ENCODE measurements around the gene GNE.
"Not testable (repeated sequence)": the region's sequence is repeated elsewhere in the genome, so short reads cannot be mapped to it uniquely, and the experiment has no call there.

The GNE gene, protein sequence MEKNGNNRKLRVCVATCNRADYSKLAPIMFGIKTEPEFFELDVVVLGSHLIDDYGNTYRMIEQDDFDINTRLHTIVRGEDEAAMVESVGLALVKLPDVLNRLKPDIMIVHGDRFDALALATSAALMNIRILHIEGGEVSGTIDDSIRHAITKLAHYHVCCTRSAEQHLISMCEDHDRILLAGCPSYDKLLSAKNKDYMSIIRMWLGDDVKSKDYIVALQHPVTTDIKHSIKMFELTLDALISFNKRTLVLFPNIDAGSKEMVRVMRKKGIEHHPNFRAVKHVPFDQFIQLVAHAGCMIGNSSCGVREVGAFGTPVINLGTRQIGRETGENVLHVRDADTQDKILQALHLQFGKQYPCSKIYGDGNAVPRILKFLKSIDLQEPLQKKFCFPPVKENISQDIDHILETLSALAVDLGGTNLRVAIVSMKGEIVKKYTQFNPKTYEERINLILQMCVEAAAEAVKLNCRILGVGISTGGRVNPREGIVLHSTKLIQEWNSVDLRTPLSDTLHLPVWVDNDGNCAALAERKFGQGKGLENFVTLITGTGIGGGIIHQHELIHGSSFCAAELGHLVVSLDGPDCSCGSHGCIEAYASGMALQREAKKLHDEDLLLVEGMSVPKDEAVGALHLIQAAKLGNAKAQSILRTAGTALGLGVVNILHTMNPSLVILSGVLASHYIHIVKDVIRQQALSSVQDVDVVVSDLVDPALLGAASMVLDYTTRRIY

DNA sequence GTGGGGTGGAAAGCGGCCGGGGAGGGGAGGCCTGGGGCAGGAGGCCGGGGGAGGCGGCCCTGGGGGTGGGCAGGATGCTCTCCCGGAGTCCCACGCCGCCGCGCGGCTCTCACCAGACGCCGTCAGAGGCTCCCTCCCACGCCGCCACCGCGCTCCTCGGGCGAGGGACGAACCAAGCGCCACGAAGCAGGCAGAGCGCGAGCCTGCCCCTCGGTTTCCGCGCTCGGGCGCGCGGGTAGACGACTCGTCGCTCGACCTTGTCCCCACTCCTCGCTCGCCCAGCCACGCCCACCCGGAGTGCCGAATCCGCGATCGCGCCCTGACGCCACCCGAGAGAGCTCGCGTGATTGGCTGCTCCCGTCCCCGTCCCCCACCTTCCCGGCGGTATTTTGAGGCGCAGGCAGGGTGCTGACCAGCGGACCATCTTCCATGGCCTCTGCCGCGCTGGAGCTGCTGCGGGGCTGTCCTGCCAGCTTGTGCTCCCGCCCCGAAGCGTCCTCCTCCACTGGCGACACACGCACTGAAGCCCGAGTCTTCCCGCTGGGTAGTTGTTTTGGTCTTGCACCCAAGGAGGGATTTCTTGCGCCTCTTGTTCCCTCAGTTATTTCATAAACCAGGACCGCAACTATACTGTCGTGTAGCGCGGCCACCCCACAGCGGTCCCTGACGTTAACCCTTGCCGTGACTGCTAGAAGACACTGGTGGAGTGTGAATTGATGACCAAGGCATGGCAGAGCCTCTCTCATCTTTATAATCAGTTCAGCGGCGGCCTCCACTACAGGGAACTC lies at the start of gene GNE:
GNE (minus strand) TSS at position 241 of the 788 bp plus-strand sequence. CDS start 9,093 bp downstream, outside the sequence.
- no peak within 1 kb of the TSS; the same call in 1 of the 2 replicates for H3K27ac ChIP-seq (ENCODE audit: low read depth, low read length)
- peak within 1 kb of the TSS; percentile 75 for H3K9ac ChIP-seq (ENCODE audit: low read length)
- no peaks in the 10 kb centered on the region for H3K9me3 ChIP-seq (ENCODE audit: control insufficient read depth, insufficient read depth, low read depth, low read length)
- peak within 1 kb of the TSS; percentile 66 for H3K4me3 ChIP-seq (ENCODE audit: low read depth, low read length)
- H3K27me3 ChIP-seq (ENCODE audit: control insufficient read depth, insufficient read depth, low read length), result no peaks in the 10 kb centered on the region
- H3K4me1 ChIP-seq (ENCODE audit: control insufficient read depth, insufficient read depth, low read length), result no peaks in the 10 kb centered on the region
- H3K36me3 ChIP-seq (ENCODE audit: control insufficient read depth, insufficient read depth, low read length), result no peaks in the 10 kb centered on the region

- no peak overlapping the region for H3K9ac ChIP-seq (ENCODE audit: low read length)
- no peaks in the 10 kb centered on the region for H3K27me3 ChIP-seq (ENCODE audit: control insufficient read depth, insufficient read depth, low read length)
- H3K9me3 ChIP-seq (ENCODE audit: control insufficient read depth, insufficient read depth, low read depth, low read length), result no peaks in the 10 kb centered on the region
- H3K4me1 ChIP-seq (ENCODE audit: control insufficient read depth, insufficient read depth, low read length), result no peaks in the 10 kb centered on the region
- no peak overlapping the region for H3K27ac ChIP-seq (ENCODE audit: low read depth, low read length)
- no peaks in the 10 kb centered on the region for H3K36me3 ChIP-seq (ENCODE audit: control insufficient read depth, insufficient read depth, low read length)
- H3K4me3 ChIP-seq (ENCODE audit: low read depth, low read length), result no peak overlapping the region
Measured at GRCh38 chr9:36306471-36307306, 48.4 kb upstream of the GNE start.

GRCh38 chr9:36304366-36304765 lies 46.1 kb upstream of the GNE start:
- H3K27ac ChIP-seq (ENCODE audit: low read depth, low read length); H3K27me3 ChIP-seq (ENCODE audit: control insufficient read depth, insufficient read depth, low read length); H3K9me3 ChIP-seq (ENCODE audit: control insufficient read depth, insufficient read depth, low read depth, low read length); H3K4me3 ChIP-seq (ENCODE audit: low read depth, low read length); H3K36me3 ChIP-seq (ENCODE audit: control insufficient read depth, insufficient read depth, low read length); H3K9ac ChIP-seq (ENCODE audit: low read length); H3K4me1 ChIP-seq (ENCODE audit: control insufficient read depth, insufficient read depth, low read length): not testable (repeated sequence)

- no peaks in the 10 kb centered on the region for H3K27me3 ChIP-seq (ENCODE audit: control insufficient read depth, insufficient read depth, low read length)
- H3K9ac ChIP-seq (ENCODE audit: low read length), result no peak overlapping the region
- no peaks in the 10 kb centered on the region for H3K36me3 ChIP-seq (ENCODE audit: control insufficient read depth, insufficient read depth, low read length)
- H3K4me3 ChIP-seq (ENCODE audit: low read depth, low read length), result no peak overlapping the region
- no peak overlapping the region for H3K27ac ChIP-seq (ENCODE audit: low read depth, low read length)
- peaks cover 7% of the 10 kb centered on the region; the same call in 1 of the 2 replicates for H3K4me1 ChIP-seq (ENCODE audit: control insufficient read depth, insufficient read depth, low read length)
- H3K9me3 ChIP-seq (ENCODE audit: control insufficient read depth, insufficient read depth, low read depth, low read length), result no peaks in the 10 kb centered on the region
Measured at GRCh38 chr9:36301227-36301626, 43.0 kb upstream of the GNE start.

GRCh38 chr9:36298566-36298965 lies 40.3 kb upstream of the GNE start:
- Histone ChIP-seq H3K9ac (ENCODE audit: low read length) (no peak overlapping the region), H3K27ac (ENCODE audit: low read depth, low read length) (no peak overlapping the region)

GRCh38 chr9:36297798-36298197 lies 39.5 kb upstream of the GNE start:
- Histone ChIP-seq H3K27me3 (ENCODE audit: control insufficient read depth, insufficient read depth, low read length) (no peaks in the 10 kb centered on the region), H3K9ac (ENCODE audit: low read length) (no peak overlapping the region), H3K4me1 (ENCODE audit: control insufficient read depth, insufficient read depth, low read length) (peaks cover 7% of the 10 kb centered on the region; the same call in 1 of the 2 replicates), H3K27ac (ENCODE audit: low read depth, low read length) (no peak overlapping the region), H3K36me3 (ENCODE audit: control insufficient read depth, insufficient read depth, low read length) (no peaks in the 10 kb centered on the region; the same call in 1 of the 2 replicates), H3K4me3 (ENCODE audit: low read depth, low read length) (no peak overlapping the region), H3K9me3 (ENCODE audit: control insufficient read depth, insufficient read depth, low read depth, low read length) (no peaks in the 10 kb centered on the region)

More at GRCh38 chr9:36298566-36298965, 40.3 kb upstream of the GNE start:
- Histone ChIP-seq H3K4me3 (ENCODE audit: low read depth, low read length) (no peak overlapping the region), H3K4me1 (ENCODE audit: control insufficient read depth, insufficient read depth, low read length) (peaks cover 7% of the 10 kb centered on the region; the same call in 1 of the 2 replicates), H3K36me3 (ENCODE audit: control insufficient read depth, insufficient read depth, low read length) (no peaks in the 10 kb centered on the region; the same call in 1 of the 2 replicates), H3K9me3 (ENCODE audit: control insufficient read depth, insufficient read depth, low read depth, low read length) (no peaks in the 10 kb centered on the region), H3K27me3 (ENCODE audit: control insufficient read depth, insufficient read depth, low read length) (no peaks in the 10 kb centered on the region)

- H3K36me3 ChIP-seq (ENCODE audit: control insufficient read depth, insufficient read depth, low read length); H3K27ac ChIP-seq (ENCODE audit: low read depth, low read length); H3K9me3 ChIP-seq (ENCODE audit: control insufficient read depth, insufficient read depth, low read depth, low read length); H3K9ac ChIP-seq (ENCODE audit: low read length); H3K4me3 ChIP-seq (ENCODE audit: low read depth, low read length); H3K27me3 ChIP-seq (ENCODE audit: control insufficient read depth, insufficient read depth, low read length): not testable (repeated sequence)
- H3K4me1 ChIP-seq (ENCODE audit: control insufficient read depth, insufficient read depth, low read length), result peaks cover 12% of the 10 kb centered on the region
Measured at GRCh38 chr9:36294996-36295395, 36.7 kb upstream of the GNE start.

DNA sequence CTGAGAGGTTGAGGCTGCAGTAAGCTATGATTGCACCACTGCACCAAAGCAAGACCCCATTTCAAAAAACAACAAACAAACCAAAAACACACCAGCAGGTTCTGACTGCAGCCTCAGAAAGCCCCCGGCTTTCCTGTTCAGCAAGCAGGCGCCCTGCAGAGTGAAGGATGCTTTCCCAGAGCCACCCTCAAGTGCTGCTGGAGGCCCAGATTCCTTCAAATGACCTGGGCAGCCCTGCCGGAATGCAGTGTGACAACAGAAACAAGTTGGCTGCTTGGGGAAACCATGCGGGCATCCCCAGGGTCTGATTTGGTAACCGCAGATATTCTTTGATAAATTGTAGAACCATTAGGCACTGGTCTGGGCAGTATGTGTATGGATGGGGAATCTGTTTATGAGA lies 35.7 kb upstream of the GNE start:
- Histone ChIP-seq H3K9ac (ENCODE audit: low read length) (no peak overlapping the region), H3K9me3 (ENCODE audit: control insufficient read depth, insufficient read depth, low read depth, low read length) (no peaks in the 10 kb centered on the region), H3K4me1 (ENCODE audit: control insufficient read depth, insufficient read depth, low read length) (peaks cover 12% of the 10 kb centered on the region)

GRCh38 chr9:36293171-36293570 lies 34.9 kb upstream of the GNE start:
- H3K27ac ChIP-seq (ENCODE audit: low read depth, low read length), result no peak overlapping the region
- peaks cover 12% of the 10 kb centered on the region for H3K4me1 ChIP-seq (ENCODE audit: control insufficient read depth, insufficient read depth, low read length)
- H3K27me3 ChIP-seq (ENCODE audit: control insufficient read depth, insufficient read depth, low read length), result no peaks in the 10 kb centered on the region
- H3K4me3 ChIP-seq (ENCODE audit: low read depth, low read length), result no peak overlapping the region
- no peaks in the 10 kb centered on the region; the same call in 1 of the 2 replicates for H3K36me3 ChIP-seq (ENCODE audit: control insufficient read depth, insufficient read depth, low read length)
- no peaks in the 10 kb centered on the region for H3K9me3 ChIP-seq (ENCODE audit: control insufficient read depth, insufficient read depth, low read depth, low read length)
- no peak overlapping the region for H3K9ac ChIP-seq (ENCODE audit: low read length)

More for the DNA sequence above, 35.7 kb upstream of the GNE start:
- Histone ChIP-seq H3K27me3 (ENCODE audit: control insufficient read depth, insufficient read depth, low read length) (no peaks in the 10 kb centered on the region), H3K4me3 (ENCODE audit: low read depth, low read length) (no peak overlapping the region), H3K27ac (ENCODE audit: low read depth, low read length) (no peak overlapping the region), H3K36me3 (ENCODE audit: control insufficient read depth, insufficient read depth, low read length) (no peaks in the 10 kb centered on the region; the same call in 1 of the 2 replicates)

GRCh38 chr9:36292641-36293040 lies 34.4 kb upstream of the GNE start:
- Histone ChIP-seq H3K27me3 (ENCODE audit: control insufficient read depth, insufficient read depth, low read length) (no peaks in the 10 kb centered on the region), H3K4me1 (ENCODE audit: control insufficient read depth, insufficient read depth, low read length) (peaks cover 12% of the 10 kb centered on the region), H3K9ac (ENCODE audit: low read length) (no peak overlapping the region), H3K4me3 (ENCODE audit: low read depth, low read length) (no peak overlapping the region), H3K27ac (ENCODE audit: low read depth, low read length) (no peak overlapping the region), H3K9me3 (ENCODE audit: control insufficient read depth, insufficient read depth, low read depth, low read length) (no peaks in the 10 kb centered on the region), H3K36me3 (ENCODE audit: control insufficient read depth, insufficient read depth, low read length) (no peaks in the 10 kb centered on the region; the same call in 1 of the 2 replicates)

Data from HUES6 (cell line).